HCT116 (cell line): ENCODE measurements around the gene UCKL1. TPM values are rescaled to one million over a fixed set of nuclear protein-coding genes. Genes with fewer than 3 reads are reported as not detected.

ENCODE experiments used
- ATAC-seq: fragments of 200-7000 bp; cut with Tn5 transposase; 2 replicates; pipeline ENCODE4 v1.9.1; 2020; ENCODE audit warnings: mild to moderate bottlenecking, moderate library complexity
- BruUV-seq: library from RNA; stranded (reverse); fragments of 400-500 nt; replicated peaks from 2 replicates; lab custom pipeline; 2021; lab: Mats Ljungman, UMichigan
- CTCF ChIA-PET: fragments of 300-600 bp; sonication (Branson Sonifier 250); formaldehyde crosslinking; loops from one replicate; lab custom pipeline; 2021; ENCODE audit warnings: antibody characterized with exemption; lab: Charles Lee
- POLR2A ChIA-PET: fragments of 300-600, 350-600 bp; sonication (Branson Sonifier 250); formaldehyde crosslinking; loops from one replicate; lab custom pipeline; 2021; ENCODE audit warnings: antibody characterized with exemption; lab: Charles Lee
- RAD21 ChIA-PET, 2 experiments: fragments of 300-600 bp; sonication (Branson Sonifier 250); formaldehyde crosslinking; loops; one replicate each; lab custom pipeline; 2023; ENCODE audit warnings: low total read pairs in 2 of 2; ENCODE audit not compliant: uncharacterized antibody in 2 of 2, unreplicated experiment in 2 of 2, low non-redundant PET in 1 of 2; lab: Charles Lee
- DNase-seq: peaks from one replicate; pipeline ENCODE4 v3.0.0-alpha.2; 2010; ENCODE audit warnings: low read depth, low spot score
- H2AFZ ChIP-seq: fragments of 200-600 bp; shearing (Covaris generic), sonication (generic); 2 replicates; pipeline ENCODE4 v1.6.1; 2017; ENCODE audit warnings: low read depth, mixed run types, mixed read lengths, antibody characterized with exemption, low read length; ENCODE audit not compliant: poor library complexity, severe bottlenecking
- H3K27ac ChIP-seq: 2 replicates; pipeline ENCODE4 v1.5.1; 2012; ENCODE audit warnings: low read depth, low read length
- H3K27me3 ChIP-seq: fragments of 200-600 bp; sonication (generic); 2 replicates; pipeline ENCODE4 v1.6.1; 2016; ENCODE audit warnings: mixed run types, low read length, mixed read lengths; ENCODE audit not compliant: insufficient read depth
- H3K36me3 ChIP-seq, 2 experiments: fragments of 200-500 bp in 1 of 2; fragments of 200-600 bp in 1 of 2; sonication (Bioruptor generic) in 1 of 2; sonication (generic) in 1 of 2; 2 replicates each; pipeline versions ENCODE4 v1.5.1 to v1.6.1; 2014 to 2016; ENCODE audit warnings: low read length in 2 of 2, inconsistent platforms in 1 of 2, mixed read lengths in 1 of 2, mixed run types in 1 of 2; ENCODE audit not compliant: insufficient read depth in 2 of 2, control insufficient read depth in 1 of 2
- H3K4me1 ChIP-seq, 2 experiments: fragments of 200-600 bp in 1 of 2; sonication (generic) in 1 of 2; 2 replicates each; pipeline versions ENCODE4 v1.5.1 to v1.6.1; 2012 to 2017; ENCODE audit warnings: low read length in 2 of 2, inconsistent platforms in 1 of 2, mild to moderate bottlenecking in 1 of 2, mixed read lengths in 1 of 2, mixed run types in 1 of 2, moderate library complexity in 1 of 2; ENCODE audit not compliant: insufficient read depth in 2 of 2, control insufficient read depth in 1 of 2
- H3K4me2 ChIP-seq: fragments of 200-600 bp; sonication (generic); 2 replicates; pipeline ENCODE4 v1.6.1; 2017; ENCODE audit warnings: mixed run types, low read length, mixed read lengths
- H3K4me3 ChIP-seq, 2 experiments: fragments of 200-600 bp in 1 of 2; sonication (generic) in 1 of 2; replicated peaks in 1 of 2; 2 replicates each; pipeline ENCODE4 v1.5.1; 2011 to 2016; ENCODE audit warnings: low read length in 2 of 2, control low read depth in 1 of 2, low read depth in 1 of 2, mild to moderate bottlenecking in 1 of 2, mixed read lengths in 1 of 2, mixed run types in 1 of 2
- H3K79me2 ChIP-seq: fragments of 200-600 bp; sonication (generic); 2 replicates; pipeline ENCODE4 v1.6.1; 2017; ENCODE audit warnings: mild to moderate bottlenecking, mixed run types, low read length, moderate library complexity, mixed read lengths; ENCODE audit not compliant: insufficient read depth
- H3K9ac ChIP-seq: fragments of 200-600 bp; sonication (generic); 2 replicates; pipeline ENCODE4 v1.6.1; 2016; ENCODE audit warnings: low read length, mixed read lengths
- H3K9me2 ChIP-seq: fragments of 200-600 bp; sonication (generic), shearing (Covaris generic); 2 replicates; pipeline ENCODE4 v1.6.1; 2017; ENCODE audit warnings: mixed run types, mild to moderate bottlenecking, moderate library complexity; ENCODE audit not compliant: insufficient read depth
- H3K9me3 ChIP-seq, 2 experiments: fragments of 200-500 bp in 1 of 2; fragments of 200-600 bp in 1 of 2; sonication (Bioruptor generic) in 1 of 2; sonication (generic) in 1 of 2; 2 replicates each; pipeline ENCODE4 v1.6.1; 2014 to 2017; ENCODE audit warnings: low read length in 2 of 2, mixed read lengths in 2 of 2, inconsistent platforms in 1 of 2, low read depth in 1 of 2, mild to moderate bottlenecking in 1 of 2, mixed run types in 1 of 2, moderate library complexity in 1 of 2; ENCODE audit not compliant: control insufficient read depth in 1 of 2, insufficient read depth in 1 of 2
- H4K20me1 ChIP-seq: fragments of 200-600 bp; sonication (generic), shearing (Covaris generic); 2 replicates; pipeline ENCODE4 v1.6.1; 2017; ENCODE audit warnings: mixed run types, mild to moderate bottlenecking, moderate library complexity; ENCODE audit not compliant: insufficient read depth
- CBX3 ChIP-seq: IDR thresholded peaks from 2 replicates; pipeline ENCODE4 v1.6.1; 2012; ENCODE audit warnings: low read depth
- EGR1 ChIP-seq: IDR thresholded peaks from 2 replicates; pipeline ENCODE4 v1.6.1; 2012; ENCODE audit warnings: low read depth
- ELF1 ChIP-seq: IDR thresholded peaks from 2 replicates; pipeline ENCODE4 v1.6.1; 2012; ENCODE audit warnings: low read depth, borderline replicate concordance
- EZH2phosphoT487 ChIP-seq: fragments of 200-600 bp; IDR thresholded peaks from 2 replicates; pipeline ENCODE4 v1.6.1; 2018; ENCODE audit warnings: antibody characterized with exemption, borderline replicate concordance
- SIN3A ChIP-seq: IDR thresholded peaks from 2 replicates; pipeline ENCODE4 v1.6.1; 2012; ENCODE audit warnings: low read depth
- SRF ChIP-seq: IDR thresholded peaks from 2 replicates; pipeline ENCODE4 v1.6.1; 2012; ENCODE audit warnings: low read depth
- TCF7L2 ChIP-seq: IDR thresholded peaks from 2 replicates; pipeline ENCODE4 v1.7.0; 2011; ENCODE audit warnings: borderline replicate concordance, inconsistent platforms; ENCODE audit not compliant: insufficient read depth, insufficient read length; ENCODE audit errors: extremely low read depth
- YY1 ChIP-seq: IDR thresholded peaks from 2 replicates; pipeline ENCODE4 v1.6.1; 2011; ENCODE audit warnings: low read length, low read depth, moderate library complexity, mild to moderate bottlenecking; ENCODE audit not compliant: insufficient replicate concordance; ENCODE audit errors: extremely low read depth
- ZNF274 ChIP-seq: fragments of 200-500 bp; sonication (Bioruptor generic); IDR thresholded peaks from 2 replicates; pipeline ENCODE4 v1.6.1; 2014; ENCODE audit warnings: mild to moderate bottlenecking, low read depth, low read length, inconsistent platforms
- intact Hi-C: fragments of 100-400 bp; cut with micrococcal nuclease; formaldehyde crosslinking; loops from 2 replicates; pipeline ENCODE4 v1.10.0; 2022
- total RNA-seq: library from RNA; stranded (reverse); gene quantifications from one replicate; pipeline ENCODE4 v1.2.1, GENCODE V29; 2021; ENCODE audit not compliant: unreplicated experiment
- TF ChIP-seq, protein P1 (sequence below), 3 experiments: fragments of 200-600 bp in 1 of 3; sonication (generic) in 1 of 3; IDR thresholded peaks in 2 of 3; conservative IDR thresholded peaks in 1 of 3; 2 replicates each; pipeline ENCODE4 v1.5.1; 2012 to 2017; ENCODE audit warnings: low read depth in 2 of 3, low read length in 2 of 3, antibody characterized with exemption in 1 of 3, borderline replicate concordance in 1 of 3, control low read depth in 1 of 3, mild to moderate bottlenecking in 1 of 3, mixed read lengths in 1 of 3, mixed run types in 1 of 3, moderate library complexity in 1 of 3; ENCODE audit not compliant: insufficient read depth in 1 of 3

The UCKL1 gene
- total RNA-seq, 1 experiment from 2014 or later, result 54.2 TPM

DNA sequence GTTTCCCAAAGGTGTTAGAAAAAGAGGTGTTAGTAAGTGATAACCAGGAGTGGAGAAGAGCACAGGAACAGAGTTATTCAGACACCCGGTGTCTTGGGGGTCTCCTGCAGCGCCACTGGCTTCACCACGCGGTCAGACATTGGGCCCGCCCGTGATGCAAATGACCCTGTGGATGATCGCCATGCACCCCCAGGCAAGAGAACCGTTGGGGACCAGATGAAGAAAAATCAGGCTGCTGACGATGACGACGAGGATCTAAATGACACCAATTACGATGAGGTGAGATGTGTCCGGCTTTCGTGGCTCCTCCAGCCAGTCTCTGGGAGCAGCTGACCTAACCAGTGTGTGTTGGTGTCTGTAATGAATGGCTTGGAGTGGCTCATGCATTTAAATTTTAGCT is 26.7 kb upstream of the UCKL1 start:
- no peaks in the 10 kb centered on the region for H4K20me1 ChIP-seq
- no peaks in the 10 kb centered on the region for H3K9me2 ChIP-seq
- H3K27ac ChIP-seq, result no peak overlapping the region
- intact Hi-C loops, result no loop called here
- RAD21 ChIA-PET, result no interaction called here
- TF ChIP-seq SIN3A, result no peak
- no peak for TF ChIP-seq CBX3
- TF ChIP-seq EGR1, result no peak
- TF ChIP-seq SRF, result no peak
- no peak for TF ChIP-seq EZH2phosphoT487
- no peak for TF ChIP-seq YY1
- TF ChIP-seq ELF1, result no peak
- no peak for TF ChIP-seq ZNF274
- TF ChIP-seq, protein P1, sequence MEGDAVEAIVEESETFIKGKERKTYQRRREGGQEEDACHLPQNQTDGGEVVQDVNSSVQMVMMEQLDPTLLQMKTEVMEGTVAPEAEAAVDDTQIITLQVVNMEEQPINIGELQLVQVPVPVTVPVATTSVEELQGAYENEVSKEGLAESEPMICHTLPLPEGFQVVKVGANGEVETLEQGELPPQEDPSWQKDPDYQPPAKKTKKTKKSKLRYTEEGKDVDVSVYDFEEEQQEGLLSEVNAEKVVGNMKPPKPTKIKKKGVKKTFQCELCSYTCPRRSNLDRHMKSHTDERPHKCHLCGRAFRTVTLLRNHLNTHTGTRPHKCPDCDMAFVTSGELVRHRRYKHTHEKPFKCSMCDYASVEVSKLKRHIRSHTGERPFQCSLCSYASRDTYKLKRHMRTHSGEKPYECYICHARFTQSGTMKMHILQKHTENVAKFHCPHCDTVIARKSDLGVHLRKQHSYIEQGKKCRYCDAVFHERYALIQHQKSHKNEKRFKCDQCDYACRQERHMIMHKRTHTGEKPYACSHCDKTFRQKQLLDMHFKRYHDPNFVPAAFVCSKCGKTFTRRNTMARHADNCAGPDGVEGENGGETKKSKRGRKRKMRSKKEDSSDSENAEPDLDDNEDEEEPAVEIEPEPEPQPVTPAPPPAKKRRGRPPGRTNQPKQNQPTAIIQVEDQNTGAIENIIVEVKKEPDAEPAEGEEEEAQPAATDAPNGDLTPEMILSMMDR (IDR thresholded peaks at IDR 0.05 in 2 of 3, conservative IDR thresholded peaks at IDR 0.05 in 1 of 3; ENCODE audit: borderline replicate concordance in 1 of 3, insufficient read depth in 1 of 3, low read depth in 2 of 3, low read length in 2 of 3), result no peak
- no peak for TF ChIP-seq TCF7L2
- TF ChIP-seq, all 23 proteins: peak for 0
- no peaks in the 10 kb centered on the region for H3K9me3 ChIP-seq
- ChIA-PET POLR2A (no interaction called here), CTCF (interaction anchor here (1.6 kb wide), 1 partner anchor 72 kb away, joined by 3 read pairs; no protein-coding TSS in a partner anchor)
- DNase-seq (no peak), ATAC-seq (no peak)
- peaks cover 45% of the 10 kb centered on the region for H3K79me2 ChIP-seq
- TSS peak; percentile 55 for BruUV-seq
- H3K4me3 ChIP-seq, result no peak overlapping the region
- peaks cover 18 to 27% of the 10 kb centered on the region in 2 experiments; a peak in 3 of 4 replicates for H3K36me3 ChIP-seq
- H3K27me3 ChIP-seq, result no peaks in the 10 kb centered on the region
- no peak overlapping the region for H2AFZ ChIP-seq
- H3K9ac ChIP-seq, result no peak overlapping the region
- no peak overlapping the region for H3K4me2 ChIP-seq
- peaks cover 22 to 37% of the 10 kb centered on the region in 2 experiments for H3K4me1 ChIP-seq
